OCI-LY1 (cell line): ENCODE results near the gene FBXW8.
"Not testable (repeated sequence)": the region's sequence is repeated elsewhere in the genome, so short reads cannot be mapped to it uniquely, and the experiment has no call there.

Experiments
- H2AFZ ChIP-seq: fragments of 200-600 bp; sonication (generic), shearing (Covaris generic); 2 replicates; pipeline ENCODE4 v1.6.0; 2014; ENCODE audit warnings: antibody characterized with exemption, mild to moderate bottlenecking, low read length
- H3F3A ChIP-seq: fragments of 200-600 bp; sonication (generic), shearing (Covaris generic); 2 replicates; pipeline ENCODE4 v1.6.0; 2014; ENCODE audit warnings: mild to moderate bottlenecking, antibody characterized with exemption, low read length, moderate library complexity; ENCODE audit not compliant: insufficient read depth
- H3K27ac ChIP-seq: fragments of 200-600 bp; sonication (generic); 2 replicates; pipeline ENCODE4 v1.5.1; 2014; ENCODE audit warnings: low read length, mixed run types, mild to moderate bottlenecking, low read depth; ENCODE audit not compliant: poor library complexity, severe bottlenecking
- H3K27me3 ChIP-seq: fragments of 200-600 bp; sonication (generic); 2 replicates; pipeline ENCODE4 v1.6.0; 2014; ENCODE audit warnings: antibody characterized with exemption, mild to moderate bottlenecking, low read length, moderate library complexity; ENCODE audit not compliant: insufficient read depth
- H3K36me3 ChIP-seq: fragments of 200-600 bp; sonication (generic); 2 replicates; pipeline ENCODE4 v1.6.1; 2014; ENCODE audit warnings: mild to moderate bottlenecking, antibody characterized with exemption, low read length, moderate library complexity, mixed read lengths; ENCODE audit not compliant: insufficient read depth
- H3K4me1 ChIP-seq: fragments of 200-600 bp; sonication (generic); 2 replicates; pipeline ENCODE4 v1.5.1; 2014; ENCODE audit warnings: mild to moderate bottlenecking, low read length, moderate library complexity; ENCODE audit not compliant: insufficient read depth, severe bottlenecking
- H3K4me2 ChIP-seq: fragments of 200-600 bp; sonication (generic), shearing (Covaris generic); 2 replicates; pipeline ENCODE4 v1.6.1; 2014; ENCODE audit warnings: low read length
- H3K4me3 ChIP-seq: fragments of 200-600 bp; sonication (generic); 2 replicates; pipeline ENCODE4 v1.5.1; 2014; ENCODE audit warnings: low read length, low read depth, mild to moderate bottlenecking, mixed read lengths; ENCODE audit not compliant: poor library complexity, severe bottlenecking
- H3K79me2 ChIP-seq: fragments of 200-600 bp; shearing (Covaris generic); 2 replicates; pipeline ENCODE4 v1.6.1; 2016; ENCODE audit warnings: mixed run types, low read length, mixed read lengths; ENCODE audit not compliant: insufficient read depth
- H3K9ac ChIP-seq: fragments of 200-600 bp; sonication (generic), shearing (Covaris generic); 2 replicates; pipeline ENCODE4 v1.6.1; 2014; ENCODE audit warnings: mild to moderate bottlenecking, low read length, mixed read lengths
- H3K9me2 ChIP-seq: fragments of 200-600 bp; sonication (generic), shearing (Covaris generic); 2 replicates; pipeline ENCODE4 v1.6.1; 2014; ENCODE audit warnings: low read depth, mild to moderate bottlenecking, low read length, mixed read lengths
- H3K9me3 ChIP-seq: fragments of 200-600 bp; shearing (Covaris generic); 2 replicates; pipeline ENCODE4 v1.6.1; 2014; ENCODE audit warnings: low read length, mixed read lengths
- H4K20me1 ChIP-seq: fragments of 200-600 bp; sonication (generic), shearing (Covaris generic); 2 replicates; pipeline ENCODE4 v1.6.0; 2016; ENCODE audit warnings: mild to moderate bottlenecking, low read length; ENCODE audit not compliant: insufficient read depth
- EZH2 ChIP-seq: fragments of 200-600 bp; sonication (generic), shearing (Covaris generic); IDR thresholded peaks from 2 replicates; pipeline ENCODE4 v1.8.0; 2017; ENCODE audit warnings: borderline replicate concordance, mixed run types, mild to moderate bottlenecking, antibody characterized with exemption, low read length, moderate library complexity, mixed read lengths
- TF ChIP-seq, protein P1 (sequence below): fragments of 200-600 bp; sonication (generic), shearing (Covaris generic); IDR thresholded peaks from 2 replicates; pipeline ENCODE4 v1.5.1; 2017; ENCODE audit warnings: mild to moderate bottlenecking, antibody characterized with exemption, low read length, moderate library complexity, mixed read lengths

FBXW8 gene

DNA sequence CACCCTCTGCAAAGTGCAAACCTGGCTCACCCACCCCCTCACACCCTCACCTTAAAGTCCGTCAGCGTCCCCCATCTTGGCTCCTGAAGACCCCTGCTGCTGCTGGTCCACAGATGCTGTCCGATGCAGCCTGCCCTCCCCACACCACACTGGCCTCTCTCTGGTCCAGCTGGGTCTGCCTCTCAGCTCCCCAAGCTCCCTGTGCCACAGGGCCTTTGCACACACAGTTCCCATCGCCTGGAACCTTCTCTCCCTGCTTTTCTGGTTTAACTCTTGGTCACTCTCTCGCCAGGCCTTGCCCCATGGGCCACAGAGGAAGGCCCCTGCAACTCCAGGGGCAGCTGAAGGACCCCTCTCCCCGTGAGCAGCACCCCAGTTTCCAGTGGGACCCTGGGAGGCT is 143.5 kb downstream of the FBXW8 start:
- Histone ChIP-seq H3K4me1 (peaks cover 8% of the 10 kb centered on the region), H3K9me2 (no peaks in the 10 kb centered on the region), H3K79me2 (no peaks in the 10 kb centered on the region), H3F3A (no peaks in the 10 kb centered on the region), H3K27me3 (peaks cover 18% of the 10 kb centered on the region), H3K9ac (no peak overlapping the region), H2AFZ (no peak overlapping the region), H3K36me3 (no peaks in the 10 kb centered on the region), H3K27ac (no peak overlapping the region), H3K4me3 (no peak overlapping the region), H4K20me1 (no peaks in the 10 kb centered on the region), H3K4me2 (no peak overlapping the region), H3K9me3 (no peaks in the 10 kb centered on the region)
- TF ChIP-seq EZH2: no peak
- TF ChIP-seq, protein P1, sequence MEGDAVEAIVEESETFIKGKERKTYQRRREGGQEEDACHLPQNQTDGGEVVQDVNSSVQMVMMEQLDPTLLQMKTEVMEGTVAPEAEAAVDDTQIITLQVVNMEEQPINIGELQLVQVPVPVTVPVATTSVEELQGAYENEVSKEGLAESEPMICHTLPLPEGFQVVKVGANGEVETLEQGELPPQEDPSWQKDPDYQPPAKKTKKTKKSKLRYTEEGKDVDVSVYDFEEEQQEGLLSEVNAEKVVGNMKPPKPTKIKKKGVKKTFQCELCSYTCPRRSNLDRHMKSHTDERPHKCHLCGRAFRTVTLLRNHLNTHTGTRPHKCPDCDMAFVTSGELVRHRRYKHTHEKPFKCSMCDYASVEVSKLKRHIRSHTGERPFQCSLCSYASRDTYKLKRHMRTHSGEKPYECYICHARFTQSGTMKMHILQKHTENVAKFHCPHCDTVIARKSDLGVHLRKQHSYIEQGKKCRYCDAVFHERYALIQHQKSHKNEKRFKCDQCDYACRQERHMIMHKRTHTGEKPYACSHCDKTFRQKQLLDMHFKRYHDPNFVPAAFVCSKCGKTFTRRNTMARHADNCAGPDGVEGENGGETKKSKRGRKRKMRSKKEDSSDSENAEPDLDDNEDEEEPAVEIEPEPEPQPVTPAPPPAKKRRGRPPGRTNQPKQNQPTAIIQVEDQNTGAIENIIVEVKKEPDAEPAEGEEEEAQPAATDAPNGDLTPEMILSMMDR: no peak

DNA sequence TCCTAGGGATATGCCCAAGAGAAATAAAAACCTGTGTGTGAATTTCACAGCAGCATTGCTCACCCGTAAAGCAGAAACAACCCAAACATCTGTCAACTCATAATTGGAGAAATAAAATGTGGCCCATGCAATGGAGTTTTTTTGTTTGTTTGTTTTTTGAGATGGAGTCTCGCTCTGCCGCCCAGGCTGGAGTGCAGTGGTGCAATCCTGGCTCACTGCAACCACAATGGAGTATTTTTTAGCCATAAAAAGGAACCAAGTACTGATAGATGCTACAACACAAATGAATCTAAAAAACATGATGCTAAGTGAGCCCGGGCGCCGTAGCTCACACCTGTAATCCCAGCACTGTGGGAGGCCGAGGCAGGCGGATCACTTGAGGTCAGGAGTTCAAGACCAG is 146.9 kb downstream of the FBXW8 start:
- peaks cover 25% of the 10 kb centered on the region for H3K27me3 ChIP-seq
- not testable (repeated sequence) for H2AFZ ChIP-seq, H3F3A ChIP-seq, H3K9me3 ChIP-seq, H3K9ac ChIP-seq, H4K20me1 ChIP-seq, H3K4me3 ChIP-seq, H3K79me2 ChIP-seq, H3K4me2 ChIP-seq, H3K4me1 ChIP-seq, H3K9me2 ChIP-seq, H3K27ac ChIP-seq, H3K36me3 ChIP-seq

DNA sequence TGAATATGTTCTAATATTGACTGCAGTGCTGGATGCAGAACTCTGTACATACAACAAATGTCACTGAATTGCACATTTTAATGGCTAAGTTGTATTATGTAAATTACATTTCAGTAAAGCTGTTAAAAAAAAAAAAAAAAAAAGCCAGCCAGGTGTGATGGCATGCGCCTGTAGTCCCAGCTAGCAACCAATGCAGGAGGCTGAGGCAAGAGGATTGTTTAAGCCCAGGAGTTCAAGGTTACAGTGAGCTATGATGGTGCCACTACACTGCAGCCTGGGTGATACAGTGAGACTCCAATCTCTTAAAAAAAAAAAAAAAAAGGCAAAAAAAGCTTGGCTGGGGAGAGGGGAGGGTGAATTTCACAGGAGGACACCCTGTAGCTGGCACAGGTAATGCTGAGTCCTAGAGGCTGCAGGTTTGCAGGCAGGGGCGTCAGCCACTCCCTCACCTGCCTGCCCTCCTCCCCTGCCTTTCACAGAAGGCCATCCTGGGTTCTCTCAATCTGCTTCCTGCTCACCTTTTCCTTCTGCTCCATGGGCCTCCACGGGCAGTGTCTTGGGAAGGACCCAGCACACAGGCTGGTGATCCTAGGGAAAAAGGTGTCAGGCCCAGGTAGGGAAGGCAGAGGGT is 147.8 kb downstream of the FBXW8 start:
- Histone ChIP-seq H2AFZ (no peak overlapping the region), H4K20me1 (no peaks in the 10 kb centered on the region), H3K27ac (no peak overlapping the region), H3K4me2 (no peak overlapping the region), H3K4me3 (no peak overlapping the region), H3K36me3 (no peaks in the 10 kb centered on the region), H3K9me3 (no peaks in the 10 kb centered on the region), H3K9ac (no peak overlapping the region), H3K79me2 (no peaks in the 10 kb centered on the region), H3K4me1 (no peaks in the 10 kb centered on the region), H3K9me2 (no peaks in the 10 kb centered on the region), H3K27me3 (peaks cover 25% of the 10 kb centered on the region), H3F3A (no peaks in the 10 kb centered on the region)
- TF ChIP-seq, protein P1: no peak
- TF ChIP-seq EZH2: no peak

DNA sequence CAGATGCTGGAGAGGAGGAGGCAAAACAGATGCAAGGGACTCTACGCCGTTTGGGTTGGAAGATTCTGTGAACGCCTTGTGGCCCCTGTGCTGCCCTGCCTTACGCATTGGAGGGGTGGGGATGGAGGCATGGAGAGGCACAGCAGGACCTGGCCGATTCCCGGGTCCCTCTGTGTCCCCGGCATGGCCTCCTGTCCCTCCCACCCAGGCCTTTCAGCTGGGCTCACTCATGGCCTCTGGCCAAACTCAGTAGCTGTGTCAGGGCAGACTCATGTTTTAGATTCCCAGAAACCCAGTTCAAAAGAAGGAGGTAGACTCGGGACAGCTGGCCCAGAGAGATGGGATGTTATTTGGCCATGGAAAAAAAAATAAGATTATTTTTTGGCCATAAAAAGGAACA is 148.4 kb downstream of the FBXW8 start:
- TF ChIP-seq EZH2: no peak
- TF ChIP-seq, protein P1: no peak
- Histone ChIP-seq H3K27me3 (peaks cover 30% of the 10 kb centered on the region), H3K4me3 (no peak overlapping the region), H3K79me2 (no peaks in the 10 kb centered on the region), H3K36me3 (no peaks in the 10 kb centered on the region), H3K4me2 (no peak overlapping the region), H2AFZ (no peak overlapping the region), H3K27ac (no peak overlapping the region), H3K9me3 (no peaks in the 10 kb centered on the region), H3F3A (no peaks in the 10 kb centered on the region), H3K4me1 (no peaks in the 10 kb centered on the region), H4K20me1 (no peaks in the 10 kb centered on the region), H3K9ac (no peak overlapping the region), H3K9me2 (no peaks in the 10 kb centered on the region)
